Panc1 (cell line): ENCODE measurements around the gene PRKG1. TPM values are rescaled to one million over a fixed set of nuclear protein-coding genes. Genes with fewer than 3 reads are reported as not detected.

Source experiments
- ATAC-seq: fragments of 200-7000 bp; cut with Tn5 transposase; 2 replicates; pipeline ENCODE4 v1.9.1; 2020; ENCODE audit warnings: mild to moderate bottlenecking, moderate library complexity
- BruUV-seq: library from RNA; stranded (reverse); fragments of 400-500 nt; replicated peaks from 2 replicates; lab custom pipeline; 2021; lab: Mats Ljungman, UMichigan
- CTCF ChIA-PET: fragments of 300-600 bp; sonication (Branson Sonifier 250); formaldehyde crosslinking; loops from one replicate; lab custom pipeline; 2022; ENCODE audit warnings: antibody characterized with exemption; lab: Charles Lee
- POLR2A ChIA-PET: fragments of 300-600 bp; sonication (Branson Sonifier 250); formaldehyde crosslinking; loops from one replicate; lab custom pipeline; 2022; ENCODE audit warnings: antibody characterized with exemption; lab: Charles Lee
- DNase-seq: peaks from one replicate; pipeline ENCODE4 v3.0.0-alpha.2; 2010; ENCODE audit warnings: low read depth, low spot score
- H3K27ac ChIP-seq: 2 replicates; pipeline ENCODE4 v1.5.1; 2011; ENCODE audit warnings: mild to moderate bottlenecking, low read length, inconsistent platforms
- H3K27me3 ChIP-seq: fragments of 200-500 bp; sonication (Bioruptor generic); 2 replicates; pipeline ENCODE4 v1.6.0; 2014; ENCODE audit warnings: low read length, inconsistent platforms; ENCODE audit not compliant: control insufficient read depth, insufficient read depth
- H3K36me3 ChIP-seq: fragments of 200-500 bp; sonication (Bioruptor generic); 2 replicates; pipeline ENCODE4 v1.5.1; 2014; ENCODE audit warnings: inconsistent platforms, mild to moderate bottlenecking, low read length, moderate library complexity; ENCODE audit not compliant: control insufficient read depth, insufficient read depth
- H3K4me1 ChIP-seq: 2 replicates; pipeline ENCODE4 v1.5.1; 2011; ENCODE audit warnings: inconsistent platforms, mild to moderate bottlenecking, low read length, moderate library complexity; ENCODE audit not compliant: control insufficient read depth, insufficient read depth
- H3K4me3 ChIP-seq, 2 experiments: 2 replicates each; pipeline ENCODE4 v1.5.1; 2011 to 2012; ENCODE audit warnings: low read depth in 2 of 2, low read length in 2 of 2, mild to moderate bottlenecking in 2 of 2, inconsistent platforms in 1 of 2, moderate library complexity in 1 of 2
- H3K9me3 ChIP-seq: fragments of 200-500 bp; sonication (Bioruptor generic); 2 replicates; pipeline ENCODE4 v1.5.1; 2014; ENCODE audit warnings: low read depth, mild to moderate bottlenecking, inconsistent platforms, low read length, moderate library complexity; ENCODE audit not compliant: control insufficient read depth, insufficient read depth
- CTCF ChIP-seq: fragments of 450-650 bp; IDR thresholded peaks from 2 replicates; pipeline ENCODE4 v1.5.1; 2017; ENCODE audit warnings: mild to moderate bottlenecking
- POLR2AphosphoS5 ChIP-seq: IDR thresholded peaks from 2 replicates; pipeline ENCODE4 v1.6.1; 2012; ENCODE audit warnings: mild to moderate bottlenecking, low read depth, low read length, moderate library complexity
- REST ChIP-seq, 2 experiments: IDR thresholded peaks; 2 replicates each; pipeline ENCODE4 v1.6.1; 2011 to 2012; ENCODE audit warnings: low read depth in 2 of 2, control low read depth in 1 of 2, low read length in 1 of 2, mild to moderate bottlenecking in 1 of 2, moderate library complexity in 1 of 2; ENCODE audit not compliant: insufficient read depth in 1 of 2
- SIN3A ChIP-seq: IDR thresholded peaks from 2 replicates; pipeline ENCODE4 v1.6.1; 2012; ENCODE audit warnings: low read depth, mild to moderate bottlenecking, low read length, moderate library complexity, borderline replicate concordance; ENCODE audit not compliant: insufficient read depth
- TCF7L2 ChIP-seq: IDR thresholded peaks from 2 replicates; pipeline ENCODE4 v1.6.1; 2011; ENCODE audit warnings: mild to moderate bottlenecking, low read depth, low read length, inconsistent platforms
- in situ Hi-C: cut with HindIII; loops from 2 replicates; pipeline ENCODE4 v1.10.0; 2016; ENCODE audit warnings: low sequenced_read_pairs, low pct_unique_long_range_greater_than_20kb
- intact Hi-C: fragments of 100-400 bp; cut with micrococcal nuclease; formaldehyde crosslinking; loops from one replicate; pipeline ENCODE4 v1.10.0; 2022; ENCODE audit not compliant: unreplicated experiment
- total RNA-seq: library from RNA; stranded (reverse); gene quantifications from one replicate; pipeline ENCODE4 v1.2.1, GENCODE V29; 2021; ENCODE audit not compliant: unreplicated experiment

Gene PRKG1
- total RNA-seq, 1 experiment from 2014 or later = 0.92 TPM

- peak overlapping the region; percentile 91 to 97 for H3K4me3 ChIP-seq
- intact Hi-C loops (no loop called here), in situ Hi-C loops (no loop called here)
- no TSS peak for BruUV-seq
- CTCF ChIA-PET = interaction anchor here (0.7 kb wide), 1 partner anchor 282 kb away, joined by 7 read pairs; no protein-coding TSS in a partner anchor
- ATAC-seq (no peak), DNase-seq (no peak)
- POLR2A ChIA-PET = interaction anchor here (0.6 kb wide), 2 partner anchors 262 to 316 kb away, joined by 3 to 7 read pairs; no protein-coding TSS in a partner anchor
- peaks cover 27% of the 10 kb centered on the region for H3K36me3 ChIP-seq
- H3K27me3 ChIP-seq = no peaks in the 10 kb centered on the region
- peaks cover 52% of the 10 kb centered on the region for H3K4me1 ChIP-seq
- no peaks in the 10 kb centered on the region for H3K9me3 ChIP-seq
- H3K27ac ChIP-seq = peak overlapping the region; percentile 98
- TF ChIP-seq REST (IDR thresholded peaks at IDR 0.05; ENCODE audit: insufficient read depth in 1 of 2, low read depth in 2 of 2, low read length in 1 of 2) = no peak
- no peak for TF ChIP-seq TCF7L2
- TF ChIP-seq SIN3A = no peak
- no peak for TF ChIP-seq POLR2AphosphoS5
- no peak for TF ChIP-seq CTCF
Observed at GRCh38 chr10:52312942-52313255, 1238.6 kb downstream of the PRKG1 start.

- in situ Hi-C loops (no loop called here), intact Hi-C loops (no loop called here)
- DNase-seq = no peak
- ChIA-PET CTCF (interaction anchor here (0.7 to 1.2 kb wide), 5 partner anchors 13 to 282 kb away, joined by 3 to 12 read pairs (median 4); no protein-coding TSS in a partner anchor), POLR2A (interaction anchor here (0.6 kb wide), 2 partner anchors 262 to 315 kb away, joined by 3 to 7 read pairs; no protein-coding TSS in a partner anchor)
- Histone ChIP-seq H3K27ac (peak overlapping the region; percentile 98), H3K27me3 (no peaks in the 10 kb centered on the region), H3K4me1 (peaks cover 55% of the 10 kb centered on the region), H3K4me3 (peak overlapping the region; percentile 91 to 97), H3K9me3 (no peaks in the 10 kb centered on the region), H3K36me3 (peaks cover 27% of the 10 kb centered on the region)
- peak; percentile 10 for ATAC-seq
- TSS peak; percentile 70 for BruUV-seq
- TF ChIP-seq CTCF (no peak), SIN3A (no peak), REST (IDR thresholded peaks at IDR 0.05; ENCODE audit: insufficient read depth in 1 of 2, low read depth in 2 of 2, low read length in 1 of 2) (no peak), POLR2AphosphoS5 (no peak), TCF7L2 (no peak; the same call in 1 of the 2 replicates)
Observed at GRCh38 chr10:52313256-52313932, 1239.1 kb downstream of the PRKG1 start.
